Measurements from ENCODE around the gene NEK9.
"Not testable (repeated sequence)": the region's sequence is repeated elsewhere in the genome, so short reads cannot be mapped to it uniquely, and the experiment has no call there.

The NEK9 gene

DNA sequence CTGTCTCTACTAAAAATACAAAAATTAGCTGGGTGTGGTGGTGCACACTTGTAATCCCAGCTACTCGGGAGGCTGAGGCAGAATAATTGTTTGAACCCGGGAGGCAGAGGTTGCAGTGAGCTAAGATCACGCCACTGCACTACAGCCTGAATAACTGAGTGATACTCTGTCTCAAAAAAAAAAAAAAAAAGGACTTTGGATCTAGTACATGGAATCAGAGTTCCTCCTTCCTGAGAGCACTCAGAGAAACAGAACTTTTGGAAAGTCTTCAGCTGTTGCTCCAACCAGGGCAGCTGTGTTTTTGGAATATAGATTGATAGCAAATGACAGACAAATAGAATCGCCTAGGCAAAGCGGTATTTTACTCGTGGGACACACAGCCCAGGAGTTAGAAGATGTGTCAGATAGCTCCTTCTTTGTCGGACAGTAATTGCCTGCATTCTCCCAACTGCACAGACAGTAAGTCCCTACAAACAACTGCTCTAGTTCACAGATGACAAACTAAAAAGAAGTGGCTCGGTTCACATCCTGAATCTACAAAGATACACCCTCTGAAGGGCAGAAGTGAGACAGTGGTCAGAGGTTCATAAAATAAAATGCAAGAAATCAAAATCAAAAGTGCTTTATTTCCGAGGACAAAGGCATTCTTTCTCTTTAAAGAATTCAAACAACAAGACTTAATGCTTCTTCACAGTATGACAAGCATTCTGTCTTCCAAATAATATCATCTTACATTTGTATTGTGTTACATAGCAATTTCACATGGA lies 17.1 kb upstream of the NEK9 start:
- DNase-seq = no peak

DNA sequence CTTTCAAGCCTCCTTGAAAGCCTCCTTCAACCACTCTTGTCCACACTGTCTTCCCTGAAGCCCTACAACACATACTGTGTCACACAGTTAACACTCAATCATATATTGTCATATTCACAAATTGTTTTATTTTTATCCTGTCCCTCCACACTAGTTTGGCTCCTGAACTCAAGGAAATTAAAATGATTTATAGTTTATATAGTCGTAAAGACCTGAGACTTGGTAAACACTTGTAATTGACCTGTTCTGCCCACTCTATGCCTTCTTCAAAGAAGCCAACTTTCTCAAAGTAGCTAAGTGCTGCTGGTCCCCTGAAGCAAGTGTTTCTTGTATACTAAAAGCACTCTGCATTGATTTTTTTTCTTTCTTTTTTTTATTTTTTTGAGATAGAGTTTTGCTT lies 15.6 kb upstream of the NEK9 start:
- no peak for DNase-seq

DNA sequence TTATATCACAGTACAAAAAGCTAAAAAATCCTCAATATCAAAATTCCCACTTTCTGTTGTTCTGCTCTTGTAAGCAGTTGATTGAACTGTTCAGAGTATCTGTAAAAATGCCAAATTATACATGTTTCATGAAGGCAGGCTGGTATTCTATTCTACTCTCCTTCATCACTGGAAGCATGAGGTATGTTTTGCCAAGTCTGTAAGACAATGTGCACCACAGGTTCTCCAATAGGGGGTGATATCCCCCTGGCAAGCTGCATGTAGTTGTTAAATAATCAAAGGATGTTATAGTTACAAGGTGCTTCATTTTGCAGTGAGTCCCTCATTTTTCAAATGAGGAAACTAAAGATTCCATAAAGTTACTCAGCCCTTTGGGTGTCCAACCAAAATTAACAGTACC lies 15.1 kb upstream of the NEK9 start:
- peak; percentile 22 for DNase-seq

DNA sequence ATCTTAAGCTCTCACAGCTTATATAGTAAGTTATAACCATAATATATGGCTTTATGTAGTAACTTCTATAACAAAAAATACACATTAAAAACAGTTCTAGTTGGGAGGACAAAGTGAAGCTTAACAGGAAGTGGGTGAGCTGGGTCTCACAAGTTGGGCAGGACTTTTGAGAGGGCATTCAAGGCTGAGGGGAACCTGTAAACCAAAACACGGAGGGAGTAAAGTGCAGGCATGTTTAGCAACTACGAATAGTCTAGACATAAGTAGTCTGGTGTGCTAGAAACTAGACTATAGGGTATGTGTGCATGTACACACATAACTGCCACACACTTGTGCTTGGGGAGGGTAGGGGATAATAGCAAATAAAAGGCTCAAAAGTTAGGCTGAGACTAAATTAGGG lies 14.2 kb upstream of the NEK9 start:
- no peak for DNase-seq

DNA sequence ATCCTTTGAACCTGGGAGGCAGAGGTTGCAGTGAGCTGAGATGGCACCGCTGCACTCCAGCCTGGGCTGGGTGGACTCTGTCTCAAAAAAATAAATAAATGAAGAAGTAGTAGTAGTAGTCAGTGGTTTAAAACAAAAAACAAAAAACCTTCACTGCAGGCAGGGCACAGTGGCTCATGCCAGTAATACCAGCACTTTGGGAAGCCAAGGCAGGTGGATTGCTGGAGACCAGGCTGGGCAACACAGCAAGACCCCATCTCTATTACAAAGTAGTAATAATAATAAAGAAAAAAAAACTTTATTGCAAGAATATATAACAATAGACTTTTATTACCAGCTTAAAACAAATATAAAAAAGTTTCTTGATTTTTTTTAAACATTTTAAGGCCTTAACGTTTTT lies 13.8 kb upstream of the NEK9 start:
- no peak for DNase-seq

DNA sequence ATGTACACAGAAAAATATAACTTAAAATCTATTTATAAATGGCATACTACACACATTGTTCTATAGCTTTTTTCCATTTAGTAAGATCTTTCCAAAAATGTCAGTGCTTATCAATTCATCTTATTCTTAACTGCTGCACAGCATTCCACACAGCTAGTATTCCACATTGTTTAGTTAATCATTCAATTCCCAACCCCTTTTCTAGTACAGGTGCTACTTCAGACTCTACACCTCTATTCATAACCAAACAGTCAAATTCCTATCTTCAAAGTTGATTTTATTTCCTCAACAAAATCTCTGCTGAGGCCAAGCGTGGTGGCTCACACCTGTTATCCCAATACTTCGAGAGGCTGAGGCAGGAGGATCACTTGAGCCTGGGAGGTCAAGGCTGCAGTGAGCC lies 12.3 kb upstream of the NEK9 start:
- no peak for DNase-seq

DNA sequence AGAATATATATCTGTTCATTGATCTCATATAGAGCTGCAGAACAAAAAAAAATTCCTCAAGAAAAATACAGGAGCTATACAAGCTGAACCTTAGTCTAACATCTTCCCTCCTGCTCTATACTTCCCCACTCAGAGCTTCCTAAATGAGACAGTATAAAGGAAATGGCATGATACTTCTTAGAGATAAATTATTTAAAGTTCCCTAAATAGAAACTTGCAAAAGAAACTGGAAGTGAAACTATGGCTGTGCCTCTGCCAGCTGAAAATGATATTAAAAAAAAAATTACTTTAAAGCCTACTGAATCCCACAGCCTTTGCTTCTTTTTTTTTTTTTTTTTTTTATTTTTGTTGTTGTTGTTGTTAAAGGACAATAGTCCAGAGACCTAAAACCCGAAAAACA lies 11.6 kb upstream of the NEK9 start:
- no peak for DNase-seq

DNA sequence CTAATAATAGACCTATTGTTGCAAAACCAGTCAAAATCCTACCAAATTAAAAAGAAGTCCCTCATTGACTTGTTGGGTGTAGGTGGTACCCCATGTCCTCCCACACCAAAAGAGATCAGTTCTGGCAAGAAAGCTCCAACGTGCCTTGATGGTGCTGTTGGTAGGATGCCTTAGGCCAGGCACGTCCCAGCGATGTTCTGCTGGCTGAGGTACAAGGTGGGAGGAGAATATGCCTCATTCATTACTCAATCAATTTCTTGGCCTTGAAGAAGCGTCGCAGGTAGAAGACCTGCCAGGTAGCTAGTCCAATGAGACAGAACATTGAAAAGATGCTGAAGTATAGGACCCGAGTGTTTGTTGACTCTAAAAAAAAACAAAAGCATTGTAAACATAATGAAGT lies 7.8 kb upstream of the NEK9 start:
- no peak for DNase-seq

DNA sequence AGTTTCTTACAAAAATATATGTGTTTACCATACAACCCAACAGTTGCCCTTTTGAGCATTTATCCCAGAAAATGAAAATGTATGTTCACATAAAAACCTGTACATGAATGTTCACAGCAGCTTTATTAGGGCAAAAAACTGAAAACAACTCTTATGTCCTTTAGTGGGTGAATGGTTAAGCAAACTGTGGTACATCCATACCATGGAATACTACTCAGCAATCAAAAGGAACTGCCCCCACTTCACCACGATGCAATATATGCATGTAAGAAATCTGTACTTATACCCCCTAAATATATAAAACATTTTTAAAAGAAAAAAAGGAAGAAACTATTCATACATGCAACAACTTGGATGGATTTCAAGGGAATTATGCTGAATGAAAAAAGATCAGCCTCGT lies 6.7 kb upstream of the NEK9 start:
- no peak for DNase-seq

DNA sequence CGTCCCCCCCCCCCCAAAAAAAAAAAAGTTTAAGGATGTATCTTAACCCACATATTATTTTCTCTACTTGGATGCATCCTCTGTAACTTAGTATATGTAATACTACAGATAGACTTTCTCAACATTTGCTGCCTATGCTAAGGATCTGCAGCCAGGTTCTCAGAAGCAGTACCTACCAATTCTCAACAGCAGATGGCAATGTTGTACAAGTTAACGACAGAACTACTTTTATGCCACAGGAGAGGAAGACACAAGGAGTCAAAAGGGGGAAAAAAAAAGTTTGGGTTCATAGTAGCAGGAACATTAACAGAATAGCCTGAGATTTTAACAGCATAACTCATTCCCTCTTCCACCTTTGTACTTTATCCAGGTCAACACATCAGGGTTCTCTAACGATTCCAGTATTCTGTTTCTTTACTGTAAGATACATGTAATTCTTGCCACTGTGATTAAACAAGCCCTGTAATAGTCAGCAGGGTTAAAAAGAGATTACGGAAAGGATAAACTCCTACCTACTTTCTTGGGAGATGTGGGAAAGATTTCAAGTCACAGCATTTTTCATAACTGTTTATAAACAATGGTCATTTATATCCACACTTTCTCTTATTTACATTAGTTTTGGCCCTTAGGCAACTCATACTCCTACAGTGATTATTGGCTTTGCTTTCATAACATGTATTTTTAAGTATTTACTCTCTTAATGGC lies 5.7 kb upstream of the NEK9 start:
- DNase-seq = peak; percentile 18 to 71

DNA sequence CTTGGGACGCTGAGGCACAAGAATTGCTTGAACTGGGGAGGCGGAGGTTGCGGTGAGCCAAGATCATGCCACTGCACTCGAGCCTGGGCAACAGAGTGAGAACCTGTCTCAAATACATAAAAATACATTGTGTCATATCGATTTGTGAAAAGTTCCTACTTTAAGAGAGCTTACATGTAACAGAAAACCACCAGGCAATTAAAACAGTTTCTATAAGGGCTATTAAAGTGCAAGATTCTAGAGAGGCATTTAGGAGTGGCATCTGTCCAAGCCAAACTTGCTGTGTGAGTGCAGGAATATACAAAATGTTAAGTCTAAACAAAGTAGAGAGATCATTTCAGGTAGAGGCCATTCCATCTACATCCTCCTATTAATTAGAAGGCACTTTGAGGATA lies 1.7 kb upstream of the NEK9 start:
- DNase-seq = no peak

DNA sequence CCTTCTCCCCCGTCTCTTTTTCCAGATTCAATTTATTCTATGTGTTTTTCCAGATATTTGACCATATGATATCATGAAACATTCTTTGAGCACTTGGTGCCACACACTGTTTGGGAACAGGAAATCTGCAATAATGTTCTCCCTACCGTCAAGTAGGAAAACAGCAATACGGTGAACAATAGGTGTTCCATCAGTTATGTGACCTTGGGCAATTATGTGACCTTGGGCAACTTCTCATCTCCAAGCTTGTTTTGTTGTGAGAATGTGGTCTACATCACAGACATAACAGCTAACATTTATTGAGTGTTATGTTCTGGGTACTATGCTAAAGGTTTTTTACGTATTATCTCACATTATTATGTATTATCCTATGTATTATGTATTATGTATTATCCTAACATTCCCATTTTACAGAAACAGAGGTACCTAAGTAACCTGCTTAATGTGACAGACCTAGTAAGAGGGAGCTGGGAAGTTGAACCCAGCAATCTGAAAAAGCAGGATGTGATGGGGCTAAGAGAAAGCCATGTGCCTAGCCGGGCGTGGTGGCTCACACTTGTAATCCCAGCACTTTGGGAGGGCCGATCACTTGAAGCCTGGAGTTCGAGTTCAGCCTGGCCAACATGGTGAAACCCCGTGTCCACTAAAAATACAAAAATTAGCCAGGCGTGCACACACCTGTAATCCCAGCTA lies 1.2 kb upstream of the NEK9 start:
- no peak for DNase-seq

DNA sequence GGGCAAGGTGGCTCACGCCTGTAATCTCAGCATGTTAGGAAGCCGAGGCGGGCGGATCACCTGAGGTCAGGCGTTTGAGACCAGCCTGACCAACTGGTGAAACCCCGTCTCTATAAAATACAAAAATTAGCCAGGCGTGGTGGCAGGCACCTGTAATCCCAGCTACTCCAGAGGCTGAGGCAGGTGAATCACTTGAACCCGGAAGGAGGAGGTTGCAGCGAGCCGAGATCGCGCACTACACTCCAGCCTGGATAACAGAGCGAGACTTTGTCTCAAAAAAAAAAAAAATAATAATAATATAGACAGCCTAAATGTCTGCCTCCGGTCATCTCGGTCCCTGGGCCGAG lies 599 bp upstream of the NEK9 start:
- not testable (repeated sequence) for DNase-seq

DNA sequence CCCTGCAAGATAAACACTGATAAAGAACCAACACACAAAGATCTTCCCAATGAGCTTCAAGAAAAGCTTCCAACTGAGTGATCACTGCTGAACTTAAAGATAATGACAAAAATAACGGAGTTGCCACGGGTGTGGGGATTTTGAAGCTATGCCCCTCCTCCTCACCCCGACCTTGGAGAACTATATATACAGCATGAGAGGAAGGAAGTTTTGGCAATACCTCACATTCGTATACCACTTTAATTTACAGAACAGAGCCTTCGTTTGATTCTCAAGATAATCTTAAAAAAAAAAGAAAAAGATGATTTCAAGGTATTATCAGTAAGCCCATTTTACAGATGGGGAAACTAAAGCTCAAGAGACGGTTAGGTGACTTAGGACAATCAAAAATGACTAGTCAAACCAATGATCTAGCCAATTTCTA lies 715 bp downstream of the NEK9 start:
- no peak for DNase-seq

DNA sequence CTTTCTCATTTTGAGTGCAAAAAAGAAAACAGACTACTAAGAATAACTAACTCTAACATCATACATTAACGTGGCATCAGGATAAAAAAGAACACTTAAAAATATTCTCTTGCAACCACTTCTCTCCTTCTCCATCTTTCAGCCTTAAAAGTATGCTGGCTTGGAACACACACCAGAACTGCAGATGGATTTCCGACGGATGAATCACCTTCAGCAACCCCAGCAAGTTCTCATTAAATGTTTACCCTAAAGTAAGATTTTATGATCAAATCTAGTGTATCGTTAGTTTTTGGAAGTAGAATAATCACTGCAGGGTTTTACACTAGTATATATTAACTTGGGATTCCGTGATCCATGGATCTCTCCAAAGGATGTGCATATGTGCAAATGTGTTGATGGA lies 1.2 kb downstream of the NEK9 start:
- no peak for DNase-seq

DNA sequence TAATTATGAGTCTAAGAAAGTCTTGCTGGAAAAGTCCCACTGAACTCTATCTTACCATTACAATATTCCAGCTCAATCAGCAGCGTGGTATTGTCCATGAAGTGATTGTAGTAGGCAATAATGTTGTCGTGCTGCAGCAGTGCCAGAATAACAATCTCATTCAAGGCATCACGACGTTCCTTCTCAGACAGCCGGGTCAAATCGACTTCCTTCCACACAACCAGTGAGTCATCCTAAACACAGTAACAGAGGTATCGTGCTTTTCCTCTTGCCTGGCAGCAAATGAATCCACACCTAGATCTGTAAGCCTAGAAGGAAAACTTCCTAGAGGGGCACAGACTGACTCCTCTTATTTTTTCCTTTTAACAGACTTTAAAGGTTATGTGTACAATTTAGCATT lies 2.9 kb downstream of the NEK9 start:
- peak; percentile 35 to 36 for DNase-seq

DNA sequence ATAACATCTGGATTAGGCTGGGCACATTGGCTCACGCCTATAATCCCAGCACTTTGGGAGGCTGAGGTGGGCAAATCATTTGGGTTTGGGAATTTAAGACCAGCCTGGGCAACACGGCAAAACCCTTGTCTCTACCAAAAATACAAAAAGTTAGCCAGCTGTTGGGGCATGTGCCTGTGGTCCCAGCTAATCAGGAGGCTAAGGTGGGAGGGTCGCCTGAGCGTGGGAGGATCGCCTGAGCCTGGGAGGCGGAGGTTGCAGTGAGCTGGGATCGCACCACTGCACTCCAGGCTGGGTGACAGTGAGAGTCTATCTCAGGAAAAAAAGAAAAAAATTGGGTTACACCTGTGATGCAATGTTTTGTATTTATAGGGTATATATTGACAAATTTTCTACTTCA lies 5.3 kb downstream of the NEK9 start:
- no peak for DNase-seq

DNA sequence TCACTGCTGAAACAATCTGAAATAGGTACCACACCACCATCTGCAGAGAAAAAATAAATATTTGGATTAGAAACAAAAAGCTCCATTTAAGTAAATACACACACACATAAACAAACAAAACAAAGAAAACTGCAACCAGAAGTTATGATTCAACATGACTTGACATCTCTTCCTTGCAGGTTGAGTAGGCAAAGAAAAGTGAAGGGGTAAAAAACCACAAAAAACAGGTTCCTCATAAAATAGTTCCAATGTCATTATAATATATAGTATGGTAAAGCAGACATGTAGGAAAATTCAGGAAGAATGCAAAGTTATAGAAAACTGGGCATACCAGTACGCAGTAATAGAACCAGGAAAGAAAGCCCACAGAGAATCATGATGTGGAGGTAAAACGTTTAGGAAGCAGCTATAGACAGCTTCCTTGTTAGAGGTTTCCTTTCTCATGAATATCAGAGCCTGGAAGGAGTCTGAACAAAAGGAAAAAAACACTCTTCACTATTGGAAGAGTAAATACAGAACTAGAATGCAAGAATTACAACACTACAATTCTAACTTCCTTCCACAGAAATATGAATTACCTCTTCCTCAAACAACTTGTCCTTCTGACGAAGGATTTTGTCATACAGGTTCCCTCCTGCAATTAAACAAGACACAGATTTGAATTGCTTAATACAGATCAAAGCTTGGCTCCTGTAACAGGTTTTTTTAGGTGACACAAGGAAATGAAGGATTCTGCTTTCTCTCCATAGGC lies 6.1 kb downstream of the NEK9 start:
- no peak for DNase-seq

DNA sequence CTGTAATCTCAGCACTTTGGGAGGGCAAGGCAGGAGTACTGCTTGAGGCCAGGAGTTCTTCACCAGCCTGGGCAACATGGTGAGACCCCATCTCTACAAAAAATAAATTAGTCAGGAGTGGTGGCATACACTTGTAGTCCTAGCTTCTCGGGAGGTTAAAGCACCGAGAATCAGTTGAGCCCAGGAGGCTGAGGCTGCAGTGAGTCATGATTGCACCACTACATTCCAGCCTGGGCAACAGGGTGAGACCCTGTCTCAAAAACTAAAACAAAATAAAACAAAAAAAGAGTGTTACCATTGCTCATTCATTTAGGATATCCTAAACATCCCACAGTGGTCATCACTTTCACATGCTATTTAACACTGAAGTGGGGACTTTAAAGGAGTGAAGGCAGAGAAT lies 7.8 kb downstream of the NEK9 start:
- no peak for DNase-seq

DNA sequence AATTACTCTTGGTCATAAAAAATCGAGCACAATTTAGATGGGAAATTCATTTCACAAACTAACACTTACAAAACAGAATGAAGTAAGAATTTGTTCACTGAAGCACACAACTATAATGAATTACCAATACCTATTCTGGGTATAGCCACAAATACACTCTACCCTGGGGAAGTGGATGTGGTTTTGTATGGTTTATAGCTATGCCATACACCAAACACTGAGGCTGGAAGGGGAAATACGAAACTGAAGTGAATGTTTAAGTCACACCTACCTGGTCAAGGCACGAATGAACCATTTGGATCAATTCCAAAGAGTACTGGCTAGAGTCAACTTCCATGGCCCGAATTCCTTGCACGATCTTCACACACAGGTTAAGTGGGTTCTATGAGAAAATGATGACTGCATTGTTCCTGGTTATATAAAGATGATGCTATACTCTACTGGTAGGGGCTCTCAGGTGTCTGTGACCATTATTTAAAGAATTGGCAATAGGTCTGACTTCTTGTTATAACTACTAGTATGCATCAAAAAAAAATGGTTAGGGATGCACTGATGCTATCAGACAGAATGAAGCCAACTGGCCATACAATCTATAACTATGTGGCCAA lies 12.8 kb downstream of the NEK9 start:
- no peak for DNase-seq

DNA sequence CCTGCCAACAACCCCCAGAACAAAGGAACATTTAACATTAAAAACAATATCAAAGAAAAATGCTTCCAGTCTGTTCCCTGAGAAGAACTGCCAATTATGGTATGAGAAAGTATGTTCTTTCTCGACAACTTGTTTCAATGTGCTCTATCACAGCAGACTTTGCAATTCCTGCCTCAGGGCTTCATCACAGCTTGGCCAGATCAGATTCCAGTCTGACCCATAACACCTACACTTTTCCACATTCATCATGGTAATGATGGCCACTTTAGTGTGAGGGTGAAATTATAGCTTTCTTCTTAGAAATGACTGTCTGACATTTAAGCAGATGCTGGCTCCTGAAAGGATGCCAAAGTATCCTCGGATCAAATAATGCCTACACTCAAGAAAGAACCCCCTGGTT lies 17.0 kb downstream of the NEK9 start:
- DNase-seq = no peak

DNA sequence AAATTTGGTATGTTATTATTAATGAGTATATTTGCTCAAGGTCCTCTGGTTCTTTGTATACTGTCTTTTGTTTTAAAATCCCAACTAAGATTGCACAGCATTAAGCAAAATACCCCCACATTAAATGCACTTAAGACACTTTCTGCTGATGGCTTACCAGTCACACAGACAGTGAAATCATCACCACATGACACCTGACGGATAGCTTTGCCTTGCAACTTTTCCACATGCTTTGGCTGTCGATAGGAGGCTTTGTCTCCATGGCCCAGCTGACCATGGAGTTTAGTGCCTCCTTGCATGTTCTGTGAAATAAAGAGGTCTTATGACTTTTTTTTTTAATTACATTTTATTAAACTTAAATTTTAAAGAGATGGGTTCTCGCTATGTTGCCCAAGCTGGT lies 19.7 kb downstream of the NEK9 start:
- no peak for DNase-seq

DNA sequence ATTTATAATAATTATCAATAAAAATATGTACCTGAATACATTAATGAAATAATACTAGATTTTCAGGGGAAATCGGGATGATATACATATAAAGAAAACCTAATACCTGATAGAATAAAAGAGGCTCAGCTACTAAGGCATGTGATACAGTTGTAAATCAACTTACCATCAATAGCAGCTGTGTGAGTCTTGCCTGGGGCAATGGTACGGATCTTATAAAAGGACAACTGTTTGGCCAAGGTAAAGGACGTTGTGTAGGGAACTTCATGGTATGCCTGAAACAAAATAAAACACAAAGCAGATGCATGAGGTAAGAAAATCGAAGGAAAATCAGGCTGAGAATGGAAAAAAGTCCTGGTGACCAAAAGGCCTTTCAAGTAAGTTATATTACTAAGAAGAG lies 25.4 kb downstream of the NEK9 start:
- DNase-seq = no peak

Measured in activated CD4-positive, alpha-beta T cell treated with anti-CD3 and anti-CD28 coated beads for 4 hours (primary cell).